Measurements from ENCODE around the gene KLHL2.
A peak's percentile ranks its signal among the peaks of the same experiment; 100 is the strongest.

The KLHL2 gene

GRCh38 chr4:165293927-165294649 is 86.7 kb downstream of the KLHL2 start:
- no peak for DNase-seq

- no peak for DNase-seq
These were observed 87.5 kb downstream of the KLHL2 start for GRCh38 chr4:165294907-165295306.

- no peak for DNase-seq
These were observed 90.3 kb downstream of the KLHL2 start for GRCh38 chr4:165297626-165298025.

GRCh38 chr4:165299399-165300060 is 92.2 kb downstream of the KLHL2 start:
- no peak for DNase-seq

GRCh38 chr4:165301833-165302232 is 94.5 kb downstream of the KLHL2 start:
- DNase-seq = no peak

- no peak for DNase-seq
These were observed 95.3 kb downstream of the KLHL2 start for GRCh38 chr4:165302658-165303057.

GRCh38 chr4:165308166-165308565 is 100.8 kb downstream of the KLHL2 start:
- DNase-seq = no peak

- DNase-seq = no peak
These were observed 101.2 kb downstream of the KLHL2 start for GRCh38 chr4:165308606-165309005.

GRCh38 chr4:165309456-165309855 is 102.1 kb downstream of the KLHL2 start:
- DNase-seq = no peak

GRCh38 chr4:165312506-165312905 is 105.1 kb downstream of the KLHL2 start:
- DNase-seq = no peak

- no peak for DNase-seq
These were observed 111.7 kb downstream of the KLHL2 start for GRCh38 chr4:165319030-165319429.

- no peak for DNase-seq
These were observed 112.1 kb downstream of the KLHL2 start for GRCh38 chr4:165319509-165319908.

GRCh38 chr4:165324236-165324917 is 117.0 kb downstream of the KLHL2 start:
- no peak for DNase-seq

- DNase-seq = no peak
These were observed 117.5 kb downstream of the KLHL2 start for GRCh38 chr4:165324918-165325304.

GRCh38 chr4:165325732-165326512 is 118.6 kb downstream of the KLHL2 start:
- no peak for DNase-seq

- no peak for DNase-seq
These were observed 119.5 kb downstream of the KLHL2 start for GRCh38 chr4:165326831-165327210.

GRCh38 chr4:165327211-165328100 is 120.1 kb downstream of the KLHL2 start, which contains the start of gene MSMO1:
MSMO1 (plus strand) TSS chr4:165327669; CDS start chr4:165333371, 5,702 bp downstream.
- peak; percentile 98 for DNase-seq

- no peak for DNase-seq
These were observed 120.7 kb downstream of the KLHL2 start for GRCh38 chr4:165328101-165328425.

- no peak for DNase-seq
These were observed 121.3 kb downstream of the KLHL2 start for GRCh38 chr4:165328708-165329107.

GRCh38 chr4:165330071-165330470 is 122.7 kb downstream of the KLHL2 start:
- no peak for DNase-seq

- no peak for DNase-seq
These were observed 123.3 kb downstream of the KLHL2 start for GRCh38 chr4:165330666-165331065.

- DNase-seq = peak; percentile 25
These were observed 124.0 kb downstream of the KLHL2 start for GRCh38 chr4:165331359-165331758.
